Measurements from ENCODE around the gene RNPS1.

DNA sequence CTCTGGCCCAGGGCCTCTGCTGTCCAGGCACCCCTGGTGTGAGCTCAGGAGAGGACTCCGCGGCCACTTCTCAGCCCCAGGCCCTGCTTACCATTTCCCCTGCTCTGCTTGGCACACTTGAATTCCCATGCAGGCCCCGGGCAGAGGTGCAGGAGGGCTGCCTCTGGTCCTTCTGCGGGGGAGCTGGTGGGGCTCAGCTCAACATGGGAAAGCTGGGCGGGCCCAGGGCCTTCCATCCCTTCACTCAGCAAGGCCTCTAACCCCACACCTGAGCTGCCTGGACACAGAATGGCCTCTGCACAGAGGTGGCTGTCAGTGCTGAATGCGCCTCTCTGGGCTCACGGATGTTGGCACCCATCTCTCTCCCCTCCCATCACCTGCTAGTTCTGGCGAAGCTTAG lies 12.5 kb upstream of the RNPS1 start:
- TF ChIP-seq EZH2 (IDR thresholded peaks at IDR 0.05; ENCODE audit: borderline replicate concordance, low read depth, low read length, severe bottlenecking) (no peak), MAX (IDR thresholded peaks at IDR 0.05; ENCODE audit: insufficient read depth, insufficient read length) (no peak), CTCF (IDR thresholded peaks at IDR 0.05; ENCODE audit: extremely low read depth in 1 of 2, insufficient read depth in 1 of 2, low read depth in 1 of 2, low read length in 2 of 2) (no peak), POLR2A (IDR thresholded peaks at IDR 0.05; ENCODE audit: low read depth, low read length) (no peak), MYC (IDR thresholded peaks at IDR 0.05; ENCODE audit: low read depth, low read length) (no peak), JUN (IDR thresholded peaks at IDR 0.05; ENCODE audit: borderline replicate concordance, insufficient read depth, insufficient read length, low read depth) (no peak)

All from endothelial cell of umbilical vein (primary cell).